ENCODE data around the gene S100A2.
A peak's percentile ranks its signal among the peaks of the same experiment; 100 is the strongest.

The S100A2 gene

GRCh38 chr1:153543736-153544135 lies 21.9 kb downstream of the S100A2 start:
- DNase-seq, result no peak

DNA sequence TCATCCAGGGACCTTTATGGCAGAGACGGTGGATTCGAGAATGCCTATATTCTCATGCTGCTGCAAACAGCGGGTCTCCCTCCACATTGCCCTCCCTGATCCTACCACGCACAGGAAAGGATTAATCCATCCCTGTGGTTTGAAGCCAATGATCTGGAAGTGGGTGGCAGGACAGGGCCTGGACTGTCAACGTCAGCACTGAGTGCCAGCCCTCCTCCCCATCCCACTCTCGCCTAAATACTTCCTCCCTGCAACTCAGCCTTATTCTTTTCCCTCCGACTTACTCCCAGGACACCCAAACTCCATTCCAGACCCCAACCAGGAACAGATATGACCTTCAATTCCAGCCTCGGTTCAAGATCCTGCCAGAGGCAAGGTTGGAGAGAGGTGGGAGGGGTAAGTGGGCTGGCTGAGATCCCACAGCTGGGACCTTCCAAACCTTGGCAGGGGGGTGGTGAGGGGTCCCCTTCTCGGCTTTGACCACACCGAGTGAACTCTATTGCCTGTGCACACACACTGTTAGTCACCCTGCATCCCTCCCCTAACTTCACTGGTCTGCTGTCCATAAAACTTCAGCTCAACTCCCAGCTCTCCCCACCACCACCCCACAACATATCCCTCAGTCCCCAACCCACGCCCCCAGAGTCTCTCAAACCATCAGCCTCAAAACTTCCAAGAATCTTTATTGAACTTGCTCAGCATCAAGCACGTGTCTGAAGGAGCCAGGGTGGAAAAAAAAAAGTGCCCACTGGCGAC lies 22.5 kb downstream of the S100A2 start:
- no peak for DNase-seq

- no peak for DNase-seq
Measured at GRCh38 chr1:153541641-153542590, 23.7 kb downstream of the S100A2 start.

- no peak for DNase-seq
Measured at GRCh38 chr1:153540394-153541361, 25.0 kb downstream of the S100A2 start, which contains the start of gene S100A5. Gene S100A5 (minus strand): TSS chr1:153540934. CDS start chr1:153540191, 743 bp downstream.

DNA sequence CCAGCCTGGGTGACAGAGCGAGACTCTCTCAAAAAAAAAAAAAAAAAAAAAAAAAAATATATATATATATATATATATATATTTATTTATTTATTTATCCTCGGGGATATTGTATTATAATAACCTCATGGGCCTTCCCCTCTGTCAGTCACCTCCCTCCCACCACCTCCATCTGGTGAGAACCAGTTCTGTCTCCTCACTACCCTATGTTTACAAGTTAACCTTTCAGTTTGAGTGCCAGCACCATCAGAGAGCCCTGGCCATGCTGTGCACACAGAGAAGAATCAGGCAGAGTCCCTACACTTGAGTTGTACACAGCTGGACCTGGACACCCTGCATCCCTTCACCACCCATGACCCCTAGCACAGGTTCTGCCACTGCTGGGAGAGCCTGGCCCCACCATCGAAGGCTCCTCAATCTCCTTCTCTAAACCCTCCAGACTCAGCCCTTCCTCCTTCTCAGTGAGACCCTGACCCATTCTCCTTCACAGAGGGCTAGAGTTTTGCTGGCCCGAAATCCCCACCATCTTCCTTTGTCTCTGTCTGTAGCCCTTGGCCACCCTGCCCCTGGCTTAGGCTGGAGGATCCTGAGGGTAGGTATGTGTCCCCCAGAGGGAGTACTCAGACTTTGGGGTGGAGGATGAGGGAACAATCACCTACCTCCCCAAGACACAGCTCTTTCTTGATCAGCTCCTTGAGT lies 26.1 kb downstream of the S100A2 start:
- DNase-seq, result no peak

GRCh38 chr1:153538315-153538821 lies 27.3 kb downstream of the S100A2 start:
- DNase-seq, result no peak

GRCh38 chr1:153537376-153537730 lies 28.3 kb downstream of the S100A2 start:
- no peak for DNase-seq

DNA sequence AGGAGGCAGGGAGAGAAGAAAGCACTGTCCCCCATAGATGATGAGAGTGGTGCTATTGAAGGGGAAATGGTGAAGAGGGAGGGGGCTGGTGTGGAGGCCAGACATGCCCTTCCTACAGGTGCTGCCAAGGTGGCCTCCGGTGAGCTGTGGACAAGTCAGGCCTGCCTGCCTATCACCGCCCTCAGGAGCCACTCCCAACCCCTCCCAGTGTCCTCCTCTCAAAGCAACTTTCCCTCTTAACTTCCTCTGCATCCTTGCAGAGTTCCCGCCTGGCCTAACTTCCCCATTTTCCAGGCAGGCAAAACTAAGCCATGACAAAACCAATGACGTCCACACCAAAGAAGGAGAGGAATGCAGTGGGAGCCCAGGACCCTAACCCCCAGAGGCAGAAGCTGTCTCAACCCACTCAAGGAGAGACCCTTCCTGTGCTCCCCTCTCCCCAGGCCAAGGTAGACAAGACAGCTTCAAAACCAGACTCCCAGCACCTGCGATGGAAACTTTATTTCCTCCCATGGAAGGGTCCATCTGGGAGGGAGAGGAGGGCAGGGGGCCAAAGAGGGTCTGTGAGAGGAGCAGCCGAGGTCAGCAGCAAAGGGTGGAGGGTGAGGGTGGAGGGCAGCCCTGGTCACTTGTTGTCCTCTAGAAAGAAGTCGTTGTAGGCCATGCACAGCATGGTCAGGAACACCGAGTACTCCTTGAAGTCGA lies 28.8 kb downstream of the S100A2 start:
- no peak for DNase-seq

- DNase-seq, result peak; percentile 42
Measured at GRCh38 chr1:153536012-153536670, 29.5 kb downstream of the S100A2 start.

GRCh38 chr1:153535242-153536011 lies 30.2 kb downstream of the S100A2 start, which contains the start of gene S100A6:
Gene S100A6 (minus strand): TSS chr1:153535991. CDS start chr1:153535339, 652 bp downstream.
- DNase-seq, result no peak

DNA sequence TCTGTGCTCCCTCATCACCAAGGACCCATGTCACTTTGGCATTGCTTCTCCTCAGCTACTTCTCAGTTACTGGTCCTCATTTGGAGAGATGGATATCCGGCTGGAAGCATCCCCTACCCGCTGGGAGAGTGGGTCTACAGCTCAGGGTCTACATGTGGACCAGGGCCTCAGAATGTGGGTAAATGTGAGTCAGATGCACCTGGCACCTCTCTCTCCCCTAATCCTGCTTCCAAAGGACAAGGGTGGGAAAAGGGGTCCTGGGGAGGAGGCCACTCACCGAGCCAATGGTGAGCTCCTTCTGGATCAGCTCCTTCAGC lies 30.8 kb downstream of the S100A2 start:
- DNase-seq, result no peak

- DNase-seq, result no peak
Measured at GRCh38 chr1:153534226-153534924, 31.3 kb downstream of the S100A2 start.

DNA sequence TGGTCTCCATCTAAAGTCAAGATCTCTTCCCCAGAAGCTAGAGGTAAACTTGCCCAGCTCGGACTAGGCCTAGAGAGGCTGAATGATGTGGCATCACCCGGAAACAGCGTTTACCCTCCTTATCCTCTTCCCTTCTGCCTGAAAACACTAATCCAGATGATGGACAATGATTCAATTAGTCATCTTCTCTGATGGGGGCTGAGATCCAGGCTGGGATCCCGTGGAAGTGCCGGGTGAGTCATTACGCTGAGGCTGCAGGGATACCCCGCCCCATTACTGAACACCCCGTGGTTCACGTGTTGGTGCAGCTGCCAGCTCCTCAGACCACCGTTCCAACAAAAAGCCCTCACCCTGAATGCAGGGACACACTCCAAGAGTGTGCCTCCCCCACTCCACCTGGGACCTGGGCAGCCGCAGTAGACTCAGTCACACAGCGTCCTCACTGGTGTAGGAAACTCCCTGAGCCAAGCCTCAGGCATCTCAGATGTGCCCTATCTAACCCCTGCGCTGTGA lies 31.9 kb downstream of the S100A2 start:
- no peak for DNase-seq

DNA sequence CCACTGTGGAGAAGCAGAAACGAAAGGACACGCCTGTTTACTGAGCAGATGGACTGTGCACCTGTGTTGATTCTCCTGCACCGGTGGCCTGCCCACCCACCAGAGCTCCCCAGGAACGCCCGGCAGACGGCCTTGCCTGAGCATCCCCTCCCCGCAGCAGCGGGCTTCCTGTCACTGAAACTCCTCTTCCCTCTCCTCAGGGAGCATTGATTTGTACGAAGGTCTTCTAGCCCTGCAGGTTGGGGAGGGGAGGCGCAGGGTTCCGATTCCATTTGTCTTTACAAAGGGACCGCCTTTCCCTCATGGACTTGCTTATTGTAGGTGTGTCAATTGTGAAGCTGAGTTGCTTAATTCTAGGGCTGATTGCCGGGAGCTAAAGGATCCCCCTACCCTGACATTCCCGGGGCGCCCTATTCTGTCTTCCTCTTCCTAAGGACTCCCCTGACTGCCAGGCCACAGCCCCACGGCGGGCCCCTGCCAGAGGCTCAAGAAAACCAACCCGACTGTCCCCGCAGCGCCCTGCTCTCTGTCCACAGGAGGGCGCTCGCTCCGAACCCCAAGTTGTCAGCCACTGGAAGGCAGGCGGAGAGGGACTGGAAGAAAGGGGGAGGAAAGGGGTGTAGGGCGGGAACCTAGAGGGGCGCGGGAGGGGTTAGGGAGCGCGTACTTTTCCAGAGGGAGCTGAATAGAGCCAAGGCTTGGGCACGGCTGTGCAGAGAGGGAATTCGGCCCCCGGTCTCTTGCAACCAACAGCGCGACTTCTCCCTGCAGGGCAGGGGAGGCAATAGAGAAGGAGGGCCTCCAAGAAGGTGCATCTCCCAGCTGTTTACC lies 32.7 kb downstream of the S100A2 start:
- peak; percentile 77 for DNase-seq

DNA sequence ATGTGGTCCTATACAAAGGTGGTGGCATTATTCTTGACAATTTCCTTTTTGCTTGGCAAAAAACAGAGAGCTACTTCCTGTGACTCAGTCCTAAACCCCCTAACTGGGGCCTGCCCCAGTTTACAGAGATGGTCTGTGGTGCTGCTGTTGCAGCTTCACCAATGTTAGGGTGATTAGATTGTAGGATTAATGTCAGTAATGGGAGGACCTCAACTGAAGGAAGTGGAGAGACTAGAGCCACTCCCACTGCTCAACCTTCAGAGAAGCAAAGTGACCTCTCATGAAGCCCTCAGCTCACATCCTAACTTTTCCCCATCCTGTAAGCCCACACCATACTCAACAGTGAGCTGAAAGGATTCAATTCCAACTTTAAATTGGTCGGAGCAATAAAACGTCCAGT lies 33.5 kb downstream of the S100A2 start:
- DNase-seq, result no peak

GRCh38 chr1:153531638-153532037 lies 34.0 kb downstream of the S100A2 start:
- DNase-seq, result no peak

GRCh38 chr1:153527683-153528040 lies 38.0 kb downstream of the S100A2 start:
- no peak for DNase-seq

- no peak for DNase-seq
Measured at GRCh38 chr1:153527023-153527682, 38.5 kb downstream of the S100A2 start.

Data from NCI-H2227 treated with DMSO at 0.1 percent for 48 hours (cell line).